K562 (cell line): Measurements from ENCODE around the gene EID2. TPM values are rescaled to one million over a fixed set of nuclear protein-coding genes. Genes with fewer than 3 reads are reported as not detected.

Source experiments
- ATAC-seq: fragments of 200-7000 bp; cut with Tn5 transposase; 3 replicates; pipeline ENCODE4 v1.9.1; 2020; ENCODE audit warnings: moderate library complexity
- BruUV-seq: library from RNA; stranded (reverse); fragments of 400-500 nt; replicated peaks from 2 replicates; lab custom pipeline; 2021; lab: Mats Ljungman, UMichigan
- CTCF ChIA-PET: fragments of 300-600 bp; formaldehyde crosslinking; extraction: SDS; loops from one replicate; lab custom pipeline; 2021; ENCODE audit warnings: low intra/inter-chr PET ratio; lab: Yijun Ruan, JAX
- POLR2A ChIA-PET: fragments of 300-600, 350-650 bp; sonication (Branson Sonifier 250); formaldehyde crosslinking; extraction: SDS; loops from one replicate; lab custom pipeline; 2021; ENCODE audit warnings: antibody characterized with exemption, inconsistent platforms; lab: Yijun Ruan, JAX
- DNase-seq, 4 experiments: peaks; one replicate each; pipeline versions ENCODE4 v3.0.0 to v3.0.0-alpha.2; 2011 to 2018; ENCODE audit warnings: low spot score in 3 of 4, mixed read lengths in 3 of 4; ENCODE audit errors: extremely low read depth in 1 of 4
- FAIRE-seq: peaks from 2 replicates; lab custom pipeline; 2011; peaks lifted over from hg19 to GRCh38; lab: Jason Lieb, UNC
- H2AFZ ChIP-seq: 2 replicates; pipeline ENCODE4 v1.6.0; 2011; ENCODE audit warnings: low read depth, low read length, control low read depth, inconsistent platforms
- H3K27ac ChIP-seq: fragments of 200-600 bp; 3 replicates; pipeline ENCODE4 v1.8.0; 2011; ENCODE audit warnings: low read depth, mild to moderate bottlenecking, control low read depth, inconsistent platforms, low read length, moderate library complexity, mixed read lengths; ENCODE audit errors: extremely low read depth
- H3K27me3 ChIP-seq, 2 experiments: fragments of 300-600 bp in 1 of 2; 2 replicates in 1 of 2; 3 replicates in 1 of 2; pipeline versions ENCODE4 v1.6.0 to v1.8.0; 2011; ENCODE audit warnings: inconsistent platforms in 2 of 2, low read length in 2 of 2, mild to moderate bottlenecking in 1 of 2, mixed read lengths in 1 of 2, moderate library complexity in 1 of 2; ENCODE audit not compliant: control insufficient read depth in 2 of 2, insufficient read depth in 2 of 2
- H3K36me3 ChIP-seq: fragments of 300-600 bp; 3 replicates; pipeline ENCODE4 v1.8.0; 2011; ENCODE audit warnings: mild to moderate bottlenecking, low read length, inconsistent platforms; ENCODE audit not compliant: control insufficient read depth, insufficient read depth
- H3K4me1 ChIP-seq, 2 experiments: fragments of 200-600 bp in 1 of 2; replicated peaks in 1 of 2; 2 replicates in 1 of 2; 3 replicates in 1 of 2; pipeline versions ENCODE4 v1.5.1 to v1.8.0; 2011; ENCODE audit warnings: inconsistent platforms in 2 of 2, low read length in 2 of 2, mild to moderate bottlenecking in 1 of 2, mixed read lengths in 1 of 2, moderate library complexity in 1 of 2; ENCODE audit not compliant: control insufficient read depth in 2 of 2, insufficient read depth in 2 of 2
- H3K4me2 ChIP-seq: 2 replicates; pipeline ENCODE4 v1.6.1; 2011; ENCODE audit warnings: low read length, control low read depth, inconsistent platforms, mixed read lengths; ENCODE audit not compliant: insufficient read depth
- H3K4me3 ChIP-seq: fragments of 200-600 bp; sonication (generic), shearing (Covaris generic); 2 replicates; pipeline ENCODE4 v1.5.1; 2016; ENCODE audit warnings: control low read depth, inconsistent platforms
- H3K79me2 ChIP-seq: fragments of 200-600 bp; 3 replicates; pipeline ENCODE4 v1.8.0; 2011; ENCODE audit warnings: low read length, inconsistent platforms; ENCODE audit not compliant: control insufficient read depth, insufficient read depth
- H3K9ac ChIP-seq, 2 experiments: 2 replicates each; pipeline versions ENCODE4 v1.6.0 to v1.6.1; 2011; ENCODE audit warnings: low read depth in 2 of 2, low read length in 2 of 2, control low read depth in 1 of 2, inconsistent platforms in 1 of 2, mild to moderate bottlenecking in 1 of 2, mixed read lengths in 1 of 2; ENCODE audit not compliant: insufficient read depth in 1 of 2
- H3K9me1 ChIP-seq: one replicate; pipeline ENCODE4 v1.6.0; 2011; ENCODE audit warnings: inconsistent platforms, mild to moderate bottlenecking, low read length, moderate library complexity; ENCODE audit not compliant: control insufficient read depth, insufficient read depth
- H3K9me3 ChIP-seq: replicated peaks from 2 replicates; pipeline ENCODE4 v1.5.1; 2011; ENCODE audit warnings: low read depth, low read length, inconsistent platforms; ENCODE audit not compliant: control insufficient read depth, insufficient read depth
- H4K20me1 ChIP-seq: replicated peaks from 2 replicates; pipeline ENCODE4 v1.6.1; 2011; ENCODE audit warnings: low read length, inconsistent platforms, mixed read lengths; ENCODE audit not compliant: control insufficient read depth, insufficient read depth
- POLR2G ChIP-seq: fragments of 200-400 bp; formaldehyde crosslinking; IDR thresholded peaks from 2 replicates; pipeline ENCODE4 v1.6.1; 2017; ENCODE audit warnings: low read depth, mild to moderate bottlenecking, antibody characterized with exemption, low read length, moderate library complexity
- ZNF766 ChIP-seq: fragments of 200-800 bp; sonication (Bioruptor generic); conservative IDR thresholded peaks from 2 replicates; pipeline ENCODE4 v1.6.1; 2016; ENCODE audit warnings: missing genetic modification characterization, missing compliant biosample characterization
- WGBS: fragments of 100-300 bp; shearing (Covaris generic); methylation state at CpG from one replicate; pipeline ENCODE4 v1.1.6; 2016; ENCODE audit warnings: low coverage, mixed read lengths; ENCODE audit not compliant: insufficient coverage; ENCODE audit errors: missing lambda C conversion rate; 5-methylcytosine and 5-hydroxymethylcytosine counted together
- in situ Hi-C: fragments of 300-500 bp; cut with MboI; formaldehyde crosslinking; loops from 4 replicates; pipeline ENCODE4 v1.15.0; 2018; ENCODE audit warnings: inconsistent platforms, mixed read lengths
- intact Hi-C: fragments of 100-400 bp; cut with micrococcal nuclease; formaldehyde crosslinking; loops from 2 replicates; pipeline ENCODE4 v1.14.2; 2022
- polyA plus RNA-seq, 8 experiments: library from polyadenylated mRNA; depleted of rRNA in 4 of 8; stranded (reverse) in 5 of 8; unstranded in 3 of 8; fragments of >200 nt; fragmentation: Nextera tagmentation in 2 of 8; fragmentation: Illumina TruSeq in 1 of 8; extraction: Ambion mirVana in 2 of 8; extraction: Trizol in 1 of 8; gene quantifications; 2 replicates each; pipeline versions ENCODE4 v1.2.1 to v1.2.3, GENCODE V29; 2011 to 2014; ENCODE audit warnings: inconsistent platforms in 1 of 8, missing spikeins in 1 of 8
- total RNA-seq, 7 experiments: library from RNA; depleted of rRNA in 6 of 7; stranded (reverse); fragments of >200 nt in 6 of 7; fragmentation: Illumina TruSeq in 2 of 7; extraction: Trizol in 2 of 7; gene quantifications; 2 replicates each; pipeline versions ENCODE4 v1.2.1 to v1.2.3, GENCODE V29; 2011 to 2021; ENCODE audit warnings: low replicate concordance in 1 of 7
- TF ChIP-seq, protein P1 (sequence below): IDR thresholded peaks from 2 replicates; pipeline ENCODE4 v1.6.1; 2011; ENCODE audit warnings: borderline replicate concordance, low read depth, mild to moderate bottlenecking, moderate library complexity, low read length; ENCODE audit not compliant: insufficient read depth, poor library complexity, severe bottlenecking
- TF ChIP-seq, protein P2 (sequence below), 2 experiments: fragments of 450-650 bp; formaldehyde crosslinking in 1 of 2; IDR thresholded peaks; 2 replicates each; pipeline versions ENCODE4 v1.4.0 to v1.6.1; 2014 to 2020; ENCODE audit warnings: mild to moderate bottlenecking in 2 of 2, borderline replicate concordance in 1 of 2, low read depth in 1 of 2

The EID2 gene
- total and polyA plus RNA-seq, 9 of the 15 experiments (the other 6 are each of a cell fraction or from before 2014, with no cell fraction given): 2.5 to 18.5 (median 11.3) TPM

DNA sequence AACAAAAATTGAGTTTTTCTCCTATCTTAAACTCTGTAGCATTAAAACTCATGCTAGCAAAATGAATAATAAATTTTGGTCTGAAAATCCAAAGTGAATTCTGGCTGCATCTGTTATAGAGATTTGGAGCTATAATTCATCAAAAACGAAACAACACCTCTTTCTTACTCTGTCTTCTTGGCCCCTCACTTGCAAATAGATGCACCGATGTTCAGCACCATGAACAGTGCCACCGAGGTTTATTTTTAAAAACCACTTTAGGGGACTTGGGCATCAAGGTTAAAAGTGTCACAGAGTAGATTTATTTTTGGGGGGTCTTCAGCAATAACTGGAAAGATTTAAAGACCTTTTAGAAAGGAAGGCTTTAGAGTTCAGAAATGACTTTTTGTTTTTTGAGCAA is 26.1 kb upstream of the EID2 start:
- POLR2A ChIA-PET: no interaction called here

More for the DNA sequence above, 26.1 kb upstream of the EID2 start:
- in situ Hi-C loops (no loop called here), intact Hi-C loops (no loop called here)
- H3K4me1 ChIP-seq: no peaks in the 10 kb centered on the region
- no peak overlapping the region for H3K4me3 ChIP-seq
- FAIRE-seq (no peak), ATAC-seq (no peak), DNase-seq (no peak)
- H3K9ac ChIP-seq: no peak overlapping the region
- TF ChIP-seq POLR2G (no peak), ZNF766 (CRISPR knock-in tag) (0 out of 2 replicates have a peak, but pooled peaks have one; percentile 43)
- TF ChIP-seq, protein P1, sequence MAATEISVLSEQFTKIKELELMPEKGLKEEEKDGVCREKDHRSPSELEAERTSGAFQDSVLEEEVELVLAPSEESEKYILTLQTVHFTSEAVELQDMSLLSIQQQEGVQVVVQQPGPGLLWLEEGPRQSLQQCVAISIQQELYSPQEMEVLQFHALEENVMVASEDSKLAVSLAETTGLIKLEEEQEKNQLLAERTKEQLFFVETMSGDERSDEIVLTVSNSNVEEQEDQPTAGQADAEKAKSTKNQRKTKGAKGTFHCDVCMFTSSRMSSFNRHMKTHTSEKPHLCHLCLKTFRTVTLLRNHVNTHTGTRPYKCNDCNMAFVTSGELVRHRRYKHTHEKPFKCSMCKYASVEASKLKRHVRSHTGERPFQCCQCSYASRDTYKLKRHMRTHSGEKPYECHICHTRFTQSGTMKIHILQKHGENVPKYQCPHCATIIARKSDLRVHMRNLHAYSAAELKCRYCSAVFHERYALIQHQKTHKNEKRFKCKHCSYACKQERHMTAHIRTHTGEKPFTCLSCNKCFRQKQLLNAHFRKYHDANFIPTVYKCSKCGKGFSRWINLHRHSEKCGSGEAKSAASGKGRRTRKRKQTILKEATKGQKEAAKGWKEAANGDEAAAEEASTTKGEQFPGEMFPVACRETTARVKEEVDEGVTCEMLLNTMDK: no peak
- TF ChIP-seq, protein P2, sequence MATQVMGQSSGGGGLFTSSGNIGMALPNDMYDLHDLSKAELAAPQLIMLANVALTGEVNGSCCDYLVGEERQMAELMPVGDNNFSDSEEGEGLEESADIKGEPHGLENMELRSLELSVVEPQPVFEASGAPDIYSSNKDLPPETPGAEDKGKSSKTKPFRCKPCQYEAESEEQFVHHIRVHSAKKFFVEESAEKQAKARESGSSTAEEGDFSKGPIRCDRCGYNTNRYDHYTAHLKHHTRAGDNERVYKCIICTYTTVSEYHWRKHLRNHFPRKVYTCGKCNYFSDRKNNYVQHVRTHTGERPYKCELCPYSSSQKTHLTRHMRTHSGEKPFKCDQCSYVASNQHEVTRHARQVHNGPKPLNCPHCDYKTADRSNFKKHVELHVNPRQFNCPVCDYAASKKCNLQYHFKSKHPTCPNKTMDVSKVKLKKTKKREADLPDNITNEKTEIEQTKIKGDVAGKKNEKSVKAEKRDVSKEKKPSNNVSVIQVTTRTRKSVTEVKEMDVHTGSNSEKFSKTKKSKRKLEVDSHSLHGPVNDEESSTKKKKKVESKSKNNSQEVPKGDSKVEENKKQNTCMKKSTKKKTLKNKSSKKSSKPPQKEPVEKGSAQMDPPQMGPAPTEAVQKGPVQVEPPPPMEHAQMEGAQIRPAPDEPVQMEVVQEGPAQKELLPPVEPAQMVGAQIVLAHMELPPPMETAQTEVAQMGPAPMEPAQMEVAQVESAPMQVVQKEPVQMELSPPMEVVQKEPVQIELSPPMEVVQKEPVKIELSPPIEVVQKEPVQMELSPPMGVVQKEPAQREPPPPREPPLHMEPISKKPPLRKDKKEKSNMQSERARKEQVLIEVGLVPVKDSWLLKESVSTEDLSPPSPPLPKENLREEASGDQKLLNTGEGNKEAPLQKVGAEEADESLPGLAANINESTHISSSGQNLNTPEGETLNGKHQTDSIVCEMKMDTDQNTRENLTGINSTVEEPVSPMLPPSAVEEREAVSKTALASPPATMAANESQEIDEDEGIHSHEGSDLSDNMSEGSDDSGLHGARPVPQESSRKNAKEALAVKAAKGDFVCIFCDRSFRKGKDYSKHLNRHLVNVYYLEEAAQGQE (IDR thresholded peaks at IDR 0.05; ENCODE audit: borderline replicate concordance): peak; percentile 76
- TF ChIP-seq, protein P2 (CRISPR knock-in tag; IDR thresholded peaks at IDR 0.05; ENCODE audit: low read depth): no peak
- no TSS peak for BruUV-seq
- H3K9me3 ChIP-seq: no peaks in the 10 kb centered on the region
- no peaks in the 10 kb centered on the region for H4K20me1 ChIP-seq
- peaks cover 0 to 7% of the 10 kb centered on the region in 2 experiments; a peak in 1 of 5 replicates for H3K27me3 ChIP-seq
- no peak overlapping the region for H2AFZ ChIP-seq
- CTCF ChIA-PET: no interaction called here
- no peaks in the 10 kb centered on the region for H3K36me3 ChIP-seq
- WGBS: 0% methylated on average over 3 of the region's 3 CpGs
- H3K79me2 ChIP-seq: no peaks in the 10 kb centered on the region
- H3K9me1 ChIP-seq: no peaks in the 10 kb centered on the region
- no peak overlapping the region for H3K4me2 ChIP-seq
- no peak overlapping the region for H3K27ac ChIP-seq
